Measurements from ENCODE around the gene PCSK2. TPM values are rescaled to one million over a fixed set of nuclear protein-coding genes. Genes with fewer than 3 reads are reported as not detected.

Gene PCSK2
- polyA plus RNA-seq, 1 experiment, result not detected

- Histone ChIP-seq H3K9me3 (ENCODE audit: control insufficient read depth, insufficient read depth, low read length) (no peaks in the 10 kb centered on the region; the same call in 1 of the 2 replicates), H3K27ac (ENCODE audit: low read depth, low read length) (no peak overlapping the region), H3K27me3 (ENCODE audit: control insufficient read depth, insufficient read depth, low read length) (peaks cover 6% of the 10 kb centered on the region), H3K4me3 (ENCODE audit: low read depth, low read length) (no peak overlapping the region)
- DNase-seq (ENCODE audit: low read depth, low spot score), result no peak
- ChIA-PET CTCF (no interaction called here), POLR2A (interaction anchor here (0.7 kb wide), 1 partner anchor 212 kb away, joined by 3 read pairs; no protein-coding TSS in a partner anchor)
- no peak for TF ChIP-seq CTCF (IDR thresholded peaks at IDR 0.05; ENCODE audit: low read depth, low read length)
Measured at GRCh38 chr20:17479063-17479657, 252.3 kb downstream of the PCSK2 start.

GRCh38 chr20:17480696-17481095 lies 253.9 kb downstream of the PCSK2 start:
- peaks cover 3% of the 10 kb centered on the region for H3K27me3 ChIP-seq (ENCODE audit: control insufficient read depth, insufficient read depth, low read length)
- H3K4me3 ChIP-seq (ENCODE audit: low read depth, low read length), result no peak overlapping the region
- no peak overlapping the region for H3K27ac ChIP-seq (ENCODE audit: low read depth, low read length)
- no peaks in the 10 kb centered on the region; the same call in 1 of the 2 replicates for H3K9me3 ChIP-seq (ENCODE audit: control insufficient read depth, insufficient read depth, low read length)
- no peak for TF ChIP-seq CTCF (IDR thresholded peaks at IDR 0.05; ENCODE audit: low read depth, low read length)
- ChIA-PET POLR2A (no interaction called here), CTCF (no interaction called here)
- no peak for DNase-seq (ENCODE audit: low read depth, low spot score)

GRCh38 chr20:17481661-17482060 lies 254.8 kb downstream of the PCSK2 start:
- Histone ChIP-seq H3K9me3 (ENCODE audit: control insufficient read depth, insufficient read depth, low read length) (no peaks in the 10 kb centered on the region; the same call in 1 of the 2 replicates), H3K4me3 (ENCODE audit: low read depth, low read length) (no peak overlapping the region), H3K27me3 (ENCODE audit: control insufficient read depth, insufficient read depth, low read length) (peaks cover 3% of the 10 kb centered on the region), H3K27ac (ENCODE audit: low read depth, low read length) (no peak overlapping the region)
- TF ChIP-seq CTCF (IDR thresholded peaks at IDR 0.05; ENCODE audit: low read depth, low read length), result no peak
- ChIA-PET CTCF (no interaction called here), POLR2A (no interaction called here)
- no peak for DNase-seq (ENCODE audit: low read depth, low spot score)

- no peak for TF ChIP-seq CTCF (IDR thresholded peaks at IDR 0.05; ENCODE audit: low read depth, low read length)
- H3K4me3 ChIP-seq (ENCODE audit: low read depth, low read length), result no peak overlapping the region
- ChIA-PET POLR2A (no interaction called here), CTCF (interaction anchor here (0.7 kb wide), 1 partner anchor 496 kb away, joined by 7 read pairs; no protein-coding TSS in a partner anchor)
- H3K9me3 ChIP-seq (ENCODE audit: control insufficient read depth, insufficient read depth, low read length), result no peaks in the 10 kb centered on the region; the same call in 1 of the 2 replicates
- peaks cover 9% of the 10 kb centered on the region for H3K27me3 ChIP-seq (ENCODE audit: control insufficient read depth, insufficient read depth, low read length)
- DNase-seq (ENCODE audit: low read depth, low spot score), result no peak
- no peak overlapping the region for H3K27ac ChIP-seq (ENCODE audit: low read depth, low read length)
Measured at GRCh38 chr20:17482536-17482935, 255.7 kb downstream of the PCSK2 start.

GRCh38 chr20:17485017-17485416 lies 258.2 kb downstream of the PCSK2 start:
- H3K27me3 ChIP-seq (ENCODE audit: control insufficient read depth, insufficient read depth, low read length), result peaks cover 17% of the 10 kb centered on the region
- ChIA-PET CTCF (no interaction called here), POLR2A (no interaction called here)
- no peak overlapping the region for H3K27ac ChIP-seq (ENCODE audit: low read depth, low read length)
- no peak for DNase-seq (ENCODE audit: low read depth, low spot score)
- no peak overlapping the region for H3K4me3 ChIP-seq (ENCODE audit: low read depth, low read length)
- TF ChIP-seq CTCF (IDR thresholded peaks at IDR 0.05; ENCODE audit: low read depth, low read length), result no peak
- H3K9me3 ChIP-seq (ENCODE audit: control insufficient read depth, insufficient read depth, low read length), result no peaks in the 10 kb centered on the region; the same call in 1 of the 2 replicates
